Measurements from ENCODE around the gene CNDP2. TPM values are rescaled to one million over a fixed set of nuclear protein-coding genes. Genes with fewer than 3 reads are reported as not detected.

CNDP2 gene
- total RNA-seq, 4 donors from 2014 or later: 31.1 to 52.5 (median 42.9) TPM

DNA sequence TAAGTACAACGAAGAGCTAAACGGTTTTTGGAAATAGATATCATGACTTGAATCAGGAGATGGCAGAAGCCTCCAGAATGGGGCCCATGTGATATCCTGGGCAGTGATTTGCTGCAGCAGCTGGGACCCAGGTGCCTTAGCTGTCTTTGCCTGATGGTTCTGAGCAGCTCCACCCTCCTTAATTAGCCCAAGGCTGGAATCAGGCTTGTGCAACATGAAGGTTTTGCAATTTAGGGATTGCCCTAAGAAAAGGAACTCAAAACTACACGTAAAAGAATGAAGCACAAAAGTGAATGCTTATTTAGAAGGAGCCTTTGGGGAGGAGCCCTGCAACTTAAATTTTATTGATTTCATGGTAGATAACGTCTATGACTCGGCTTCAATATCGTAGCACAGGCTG, 17.3 kb upstream of the CNDP2 start:
- peaks cover 0 to 6% (median 3%) of the 10 kb centered on the region in 4 donors for H3K4me1 ChIP-seq
- H3K27ac ChIP-seq (replicated peaks in 1 of 4): no peak overlapping the region
- WGBS: 82% methylated on average over 6 of the region's 6 CpGs
- TF ChIP-seq, protein P1, sequence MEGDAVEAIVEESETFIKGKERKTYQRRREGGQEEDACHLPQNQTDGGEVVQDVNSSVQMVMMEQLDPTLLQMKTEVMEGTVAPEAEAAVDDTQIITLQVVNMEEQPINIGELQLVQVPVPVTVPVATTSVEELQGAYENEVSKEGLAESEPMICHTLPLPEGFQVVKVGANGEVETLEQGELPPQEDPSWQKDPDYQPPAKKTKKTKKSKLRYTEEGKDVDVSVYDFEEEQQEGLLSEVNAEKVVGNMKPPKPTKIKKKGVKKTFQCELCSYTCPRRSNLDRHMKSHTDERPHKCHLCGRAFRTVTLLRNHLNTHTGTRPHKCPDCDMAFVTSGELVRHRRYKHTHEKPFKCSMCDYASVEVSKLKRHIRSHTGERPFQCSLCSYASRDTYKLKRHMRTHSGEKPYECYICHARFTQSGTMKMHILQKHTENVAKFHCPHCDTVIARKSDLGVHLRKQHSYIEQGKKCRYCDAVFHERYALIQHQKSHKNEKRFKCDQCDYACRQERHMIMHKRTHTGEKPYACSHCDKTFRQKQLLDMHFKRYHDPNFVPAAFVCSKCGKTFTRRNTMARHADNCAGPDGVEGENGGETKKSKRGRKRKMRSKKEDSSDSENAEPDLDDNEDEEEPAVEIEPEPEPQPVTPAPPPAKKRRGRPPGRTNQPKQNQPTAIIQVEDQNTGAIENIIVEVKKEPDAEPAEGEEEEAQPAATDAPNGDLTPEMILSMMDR (IDR thresholded peaks at IDR 0.05): no peak
- TF ChIP-seq POLR2A (IDR thresholded peaks at IDR 0.05; ENCODE audit: low read depth) (no peak), POLR2AphosphoS5 (IDR thresholded peaks at IDR 0.05) (no peak), EP300 (IDR thresholded peaks at IDR 0.05) (no peak)
- intact Hi-C loops (cut with DNase I): no loop called here
- no peak overlapping the region for H3K4me3 ChIP-seq
- H3K36me3 ChIP-seq: no peaks in the 10 kb centered on the region
- H3K27me3 ChIP-seq: no peaks in the 10 kb centered on the region
- DNase-seq (ENCODE audit: extremely low spot score): no peak
- no peaks in the 10 kb centered on the region for H3K9me3 ChIP-seq

GRCh38 chr18:74479486-74480148, 16.5 kb upstream of the CNDP2 start:
- Histone ChIP-seq H3K27ac (replicated peaks in 1 of 4) (no peak overlapping the region), H3K4me3 (no peak overlapping the region), H3K36me3 (no peaks in the 10 kb centered on the region), H3K4me1 (peaks cover 0 to 10% (median 4%) of the 10 kb centered on the region in 4 donors), H3K9me3 (no peaks in the 10 kb centered on the region), H3K27me3 (no peaks in the 10 kb centered on the region)
- 88% methylated on average over 16 of the region's 16 CpGs for WGBS
- intact Hi-C loops (cut with DNase I): no loop called here
- DNase-seq (ENCODE audit: extremely low spot score): no peak
- TF ChIP-seq POLR2AphosphoS5 (IDR thresholded peaks at IDR 0.05): no peak
- TF ChIP-seq EP300 (IDR thresholded peaks at IDR 0.05): no peak
- TF ChIP-seq POLR2A (IDR thresholded peaks at IDR 0.05; ENCODE audit: low read depth): no peak
- TF ChIP-seq, protein P1 (IDR thresholded peaks at IDR 0.05): no peak

- no peak for DNase-seq (ENCODE audit: extremely low spot score)
- peaks cover 0 to 14% (median 6%) of the 10 kb centered on the region in 4 donors for H3K4me1 ChIP-seq
- no peaks in the 10 kb centered on the region for H3K36me3 ChIP-seq
- H3K27ac ChIP-seq (replicated peaks in 1 of 4): no peak overlapping the region
- no peaks in the 10 kb centered on the region for H3K27me3 ChIP-seq
- H3K4me3 ChIP-seq: no peak overlapping the region
- 88% methylated on average over 7 of the region's 7 CpGs for WGBS
- no peaks in the 10 kb centered on the region for H3K9me3 ChIP-seq
- intact Hi-C loops (cut with DNase I): no loop called here
- TF ChIP-seq, protein P1 (IDR thresholded peaks at IDR 0.05): no peak
- TF ChIP-seq POLR2A (IDR thresholded peaks at IDR 0.05; ENCODE audit: low read depth): no peak
Measured at GRCh38 chr18:74480149-74480651, 16.0 kb upstream of the CNDP2 start.

- H3K4me3 ChIP-seq: no peak overlapping the region
- intact Hi-C loops (cut with DNase I): no loop called here
- H3K36me3 ChIP-seq: no peaks in the 10 kb centered on the region
- TF ChIP-seq EP300 (IDR thresholded peaks at IDR 0.05) (no peak), POLR2AphosphoS5 (IDR thresholded peaks at IDR 0.05) (no peak), POLR2A (IDR thresholded peaks at IDR 0.05; ENCODE audit: low read depth) (no peak)
- TF ChIP-seq, protein P1 (IDR thresholded peaks at IDR 0.05): no peak
- H3K27me3 ChIP-seq: no peaks in the 10 kb centered on the region
- no peak for DNase-seq (ENCODE audit: extremely low spot score)
- no peaks in the 10 kb centered on the region for H3K9me3 ChIP-seq
- no peak overlapping the region for H3K27ac ChIP-seq (replicated peaks in 1 of 4)
- WGBS: 88% methylated on average over 11 of the region's 11 CpGs
- peaks cover 8 to 24% (median 15%) of the 10 kb centered on the region in 4 donors for H3K4me1 ChIP-seq
Measured at GRCh38 chr18:74482697-74483096, 13.5 kb upstream of the CNDP2 start.
